ENCODE results near the gene GMPR2.

Gene GMPR2

DNA sequence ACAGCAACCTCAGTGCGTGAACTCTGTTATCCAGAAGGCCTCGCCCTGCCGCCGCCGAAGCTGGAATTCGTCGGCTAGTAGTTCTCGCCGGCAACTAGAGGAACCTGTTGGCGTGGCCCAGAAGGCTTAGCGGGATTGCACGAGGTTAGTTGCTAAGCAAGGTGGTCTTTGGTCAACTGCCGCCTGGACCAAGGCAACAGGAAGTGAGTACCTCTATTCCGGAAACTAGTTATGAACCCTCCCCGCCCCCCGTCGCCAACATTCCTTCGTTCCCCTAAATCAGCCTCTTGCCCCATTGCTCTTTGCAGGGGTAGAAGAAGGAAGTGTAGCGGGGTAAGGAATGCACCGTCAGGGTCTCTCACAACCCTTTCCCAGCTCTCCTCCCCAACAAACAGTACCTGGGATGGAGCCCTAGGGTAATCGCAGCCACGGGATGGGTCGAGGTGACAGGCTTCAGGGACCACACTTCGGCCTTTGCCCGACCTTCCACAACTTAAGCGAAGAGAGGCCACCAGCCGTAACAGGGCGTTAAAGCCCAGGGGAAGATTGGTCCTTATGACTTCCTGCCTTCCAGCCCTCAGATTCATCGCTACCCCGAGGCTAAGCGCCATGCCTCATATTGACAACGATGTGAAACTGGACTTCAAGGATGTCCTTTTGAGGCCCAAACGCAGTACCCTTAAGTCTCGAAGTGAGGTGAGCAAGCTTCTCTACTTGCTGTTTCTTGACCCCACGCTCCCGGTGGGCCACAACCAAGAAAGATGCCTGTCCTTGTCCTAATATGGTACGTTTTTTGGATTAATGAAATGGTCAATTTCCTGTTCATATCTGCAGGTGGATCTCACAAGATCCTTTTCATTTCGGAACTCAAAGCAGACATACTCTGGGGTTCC, at the start of gene GMPR2:
GMPR2 (plus strand) TSS at position 285 of the 893 bp plus-strand sequence; CDS start at position 610, 325 bp downstream.
- peak within 1 kb of the TSS; percentile 93 for H3K9ac ChIP-seq (ENCODE audit: insufficient read length)
- TF ChIP-seq POLR2AphosphoS5 (IDR thresholded peaks at IDR 0.05; ENCODE audit: borderline replicate concordance, low read depth, low read length) (peak; percentile 83), FOXP2 (optimal IDR thresholded peaks at IDR 0.05; ENCODE audit: control extremely low read depth, extremely low read length, insufficient read depth) (peak; percentile 2), EZH2 (IDR thresholded peaks at IDR 0.05) (no peak)
- DNase-seq (ENCODE audit: low read depth, low spot score): no peak
- peaks cover 46% of the 10 kb centered on the region for H3K36me3 ChIP-seq (ENCODE audit: insufficient read depth, low read length)
- H3K9me3 ChIP-seq (ENCODE audit: low read depth, low read length): no peaks in the 10 kb centered on the region
- peak within 1 kb of the TSS; percentile 92 for H3K27ac ChIP-seq
- H3K4me3 ChIP-seq: peak within 1 kb of the TSS; percentile 98

DNA sequence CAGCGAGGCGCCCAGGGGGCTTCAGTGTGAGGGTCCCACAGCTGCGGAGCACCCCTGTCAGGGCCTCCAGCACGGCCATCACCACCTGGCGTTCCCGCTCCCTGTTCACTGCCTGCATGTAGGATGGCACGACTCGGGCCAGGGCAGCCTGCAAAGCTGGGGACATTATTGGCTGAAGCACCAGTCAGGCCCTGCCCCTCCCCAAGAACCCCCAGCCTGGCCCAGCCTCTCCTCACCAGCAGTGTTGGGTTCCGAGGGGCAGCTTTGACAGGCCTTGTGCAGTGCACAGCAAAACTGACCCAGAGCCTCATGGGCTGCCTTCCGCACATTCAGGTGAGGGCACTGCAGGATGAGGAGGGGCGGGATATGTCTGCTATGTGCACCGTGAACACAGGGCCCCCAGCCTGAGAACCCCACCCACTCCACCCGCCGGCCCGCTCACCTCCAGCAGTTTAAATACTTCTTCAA, 49.7 kb upstream of the GMPR2 start:
- no peak for DNase-seq (ENCODE audit: low read depth, low spot score)
- Histone ChIP-seq H3K9ac (ENCODE audit: insufficient read length) (no peak overlapping the region), H3K36me3 (ENCODE audit: insufficient read depth, low read length) (peaks cover 75% of the 10 kb centered on the region), H3K4me3 (no peak overlapping the region), H3K27ac (no peak overlapping the region), H3K9me3 (ENCODE audit: low read depth, low read length) (no peaks in the 10 kb centered on the region)
- TF ChIP-seq FOXP2 (optimal IDR thresholded peaks at IDR 0.05; ENCODE audit: control extremely low read depth, extremely low read length, insufficient read depth) (no peak), POLR2AphosphoS5 (IDR thresholded peaks at IDR 0.05; ENCODE audit: borderline replicate concordance, low read depth, low read length) (no peak), EZH2 (IDR thresholded peaks at IDR 0.05) (no peak)

DNA sequence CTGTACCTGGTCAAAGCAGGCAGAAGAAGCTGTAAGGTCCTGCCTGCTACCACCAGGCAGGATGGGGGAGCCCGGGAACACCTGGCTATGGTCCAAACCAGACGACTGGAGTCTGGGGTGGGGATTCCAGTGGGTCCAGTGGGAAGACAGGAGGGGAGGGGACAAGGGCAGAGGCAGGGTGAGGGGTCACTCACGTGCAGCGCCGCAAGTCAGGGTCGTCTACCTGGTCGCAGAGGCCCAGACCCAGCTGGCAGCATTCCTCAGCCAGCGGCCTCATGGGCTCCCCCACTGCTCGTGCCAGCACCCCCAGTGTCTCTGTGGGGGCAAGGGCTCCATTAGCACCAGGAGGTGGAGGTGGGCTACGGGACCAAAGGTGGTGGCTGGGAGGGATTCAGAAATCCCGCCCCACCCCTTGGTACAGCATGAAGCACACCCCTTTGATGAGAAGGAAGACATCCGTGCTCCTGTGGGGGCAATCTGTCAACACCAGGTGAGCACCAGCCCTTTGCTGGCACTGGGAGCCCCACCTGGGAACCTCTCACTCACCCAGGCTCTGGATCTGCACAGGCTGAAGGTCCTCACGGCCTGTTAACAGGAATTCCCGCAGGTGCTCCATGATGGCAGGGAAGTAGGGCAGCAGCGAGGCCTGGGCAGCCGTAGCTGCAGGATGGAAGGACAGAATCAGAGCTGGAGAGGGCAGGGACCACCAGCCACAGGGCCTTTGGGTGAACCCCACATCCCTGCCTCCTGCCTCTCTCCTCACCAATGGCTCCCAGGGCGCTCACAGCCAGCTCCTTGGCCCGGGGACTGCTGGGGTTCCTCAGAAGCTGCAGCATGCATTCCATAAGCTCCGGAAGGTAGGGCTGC, 48.4 kb upstream of the GMPR2 start:
- TF ChIP-seq EZH2 (IDR thresholded peaks at IDR 0.05) (no peak), POLR2AphosphoS5 (IDR thresholded peaks at IDR 0.05; ENCODE audit: borderline replicate concordance, low read depth, low read length) (no peak), FOXP2 (optimal IDR thresholded peaks at IDR 0.05; ENCODE audit: control extremely low read depth, extremely low read length, insufficient read depth) (no peak)
- Histone ChIP-seq H3K9me3 (ENCODE audit: low read depth, low read length) (no peaks in the 10 kb centered on the region), H3K9ac (ENCODE audit: insufficient read length) (no peak overlapping the region), H3K27ac (no peak overlapping the region), H3K36me3 (ENCODE audit: insufficient read depth, low read length) (peaks cover 74% of the 10 kb centered on the region), H3K4me3 (no peak overlapping the region)
- no peak for DNase-seq (ENCODE audit: low read depth, low spot score)

DNA sequence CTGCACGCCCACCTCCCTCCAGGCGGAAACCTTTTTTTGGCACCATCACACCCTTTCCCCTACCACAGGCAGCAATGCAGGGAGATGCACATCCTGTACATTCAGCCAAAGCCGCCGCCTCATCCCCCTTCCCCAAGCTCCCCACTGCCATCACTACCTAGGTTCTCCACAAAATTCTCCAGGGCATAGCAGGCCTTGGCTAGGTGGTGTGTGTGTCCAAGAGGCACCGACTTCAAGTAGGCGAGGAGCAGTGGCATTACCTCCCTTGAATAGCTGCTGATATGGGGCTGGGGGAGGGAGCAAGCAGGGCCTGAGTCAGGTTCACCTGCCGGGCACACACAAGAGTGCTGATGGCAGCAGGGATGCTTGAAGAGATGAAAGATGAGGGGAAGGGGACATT, 47.7 kb upstream of the GMPR2 start:
- TF ChIP-seq POLR2AphosphoS5 (IDR thresholded peaks at IDR 0.05; ENCODE audit: borderline replicate concordance, low read depth, low read length) (no peak), EZH2 (IDR thresholded peaks at IDR 0.05) (no peak), FOXP2 (optimal IDR thresholded peaks at IDR 0.05; ENCODE audit: control extremely low read depth, extremely low read length, insufficient read depth) (no peak)
- Histone ChIP-seq H3K36me3 (ENCODE audit: insufficient read depth, low read length) (peaks cover 67% of the 10 kb centered on the region), H3K27ac (no peak overlapping the region), H3K4me3 (no peak overlapping the region), H3K9ac (ENCODE audit: insufficient read length) (no peak overlapping the region), H3K9me3 (ENCODE audit: low read depth, low read length) (no peaks in the 10 kb centered on the region)
- DNase-seq (ENCODE audit: low read depth, low spot score): no peak

DNA sequence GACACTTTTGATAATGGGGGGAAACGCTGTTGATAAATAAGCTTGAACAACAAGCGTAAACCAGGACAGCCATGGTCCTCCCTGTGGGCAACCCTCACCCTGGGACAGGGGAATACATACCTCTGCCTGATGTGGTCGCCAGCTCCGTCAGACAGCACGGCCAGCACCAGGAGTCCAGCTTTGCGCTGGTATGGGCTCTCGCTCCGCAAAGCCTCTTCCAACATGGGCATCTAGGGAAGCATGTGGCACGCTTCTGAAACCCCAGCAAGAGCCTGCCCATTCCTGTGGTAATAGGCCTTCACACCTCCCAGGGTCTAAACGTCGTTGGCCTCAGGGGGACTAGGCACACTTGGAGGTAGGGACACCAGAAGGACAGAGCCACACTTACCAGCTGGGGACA, 47.0 kb upstream of the GMPR2 start:
- Histone ChIP-seq H3K4me3 (no peak overlapping the region), H3K36me3 (ENCODE audit: insufficient read depth, low read length) (peaks cover 60% of the 10 kb centered on the region), H3K9me3 (ENCODE audit: low read depth, low read length) (no peaks in the 10 kb centered on the region), H3K27ac (no peak overlapping the region), H3K9ac (ENCODE audit: insufficient read length) (no peak overlapping the region)
- DNase-seq (ENCODE audit: low read depth, low spot score): no peak
- TF ChIP-seq EZH2 (IDR thresholded peaks at IDR 0.05) (no peak), FOXP2 (optimal IDR thresholded peaks at IDR 0.05; ENCODE audit: control extremely low read depth, extremely low read length, insufficient read depth) (no peak), POLR2AphosphoS5 (IDR thresholded peaks at IDR 0.05; ENCODE audit: borderline replicate concordance, low read depth, low read length) (no peak)

DNA sequence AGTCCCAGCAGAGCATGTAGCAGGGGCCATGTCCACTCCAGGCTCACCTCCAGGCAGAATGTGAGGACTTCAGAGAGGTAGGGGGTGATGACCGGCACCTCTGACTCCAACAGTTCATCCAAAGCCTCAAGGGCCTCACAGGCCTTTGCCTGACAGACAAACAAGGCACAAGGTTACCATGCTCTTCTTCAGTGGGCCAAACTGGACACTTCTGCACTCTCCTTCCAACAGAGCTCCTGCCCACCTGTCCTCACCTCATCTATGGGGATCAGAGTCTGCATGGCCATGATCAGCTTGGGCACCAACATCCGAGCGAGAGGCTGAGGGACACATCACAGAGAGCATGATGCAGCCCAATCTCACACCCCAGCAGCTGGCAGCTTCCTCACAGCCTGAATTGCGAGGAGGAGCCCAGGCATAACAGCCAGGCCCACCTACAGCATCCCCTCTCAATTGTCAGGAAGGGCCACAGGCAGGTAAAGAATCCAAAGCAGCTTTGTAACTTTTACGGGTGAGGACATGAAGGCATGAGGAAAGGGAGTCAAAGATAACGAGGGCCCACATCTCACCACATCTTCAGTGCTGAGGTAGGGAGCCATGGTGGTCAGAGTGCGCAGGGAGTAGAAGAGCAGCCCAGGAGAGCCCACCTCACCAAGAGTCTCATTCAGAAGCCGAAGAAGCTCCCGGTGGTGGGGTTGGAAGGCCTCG, 45.7 kb upstream of the GMPR2 start:
- TF ChIP-seq EZH2 (IDR thresholded peaks at IDR 0.05): no peak
- no peak for TF ChIP-seq FOXP2 (optimal IDR thresholded peaks at IDR 0.05; ENCODE audit: control extremely low read depth, extremely low read length, insufficient read depth)
- no peak for TF ChIP-seq POLR2AphosphoS5 (IDR thresholded peaks at IDR 0.05; ENCODE audit: borderline replicate concordance, low read depth, low read length)
- peaks cover 50% of the 10 kb centered on the region for H3K36me3 ChIP-seq (ENCODE audit: insufficient read depth, low read length)
- no peak overlapping the region for H3K27ac ChIP-seq
- H3K9ac ChIP-seq (ENCODE audit: insufficient read length): peak overlapping the region; percentile 80
- no peaks in the 10 kb centered on the region for H3K9me3 ChIP-seq (ENCODE audit: low read depth, low read length)
- H3K4me3 ChIP-seq: peak overlapping the region; percentile 86
- no peak for DNase-seq (ENCODE audit: low read depth, low spot score)

DNA sequence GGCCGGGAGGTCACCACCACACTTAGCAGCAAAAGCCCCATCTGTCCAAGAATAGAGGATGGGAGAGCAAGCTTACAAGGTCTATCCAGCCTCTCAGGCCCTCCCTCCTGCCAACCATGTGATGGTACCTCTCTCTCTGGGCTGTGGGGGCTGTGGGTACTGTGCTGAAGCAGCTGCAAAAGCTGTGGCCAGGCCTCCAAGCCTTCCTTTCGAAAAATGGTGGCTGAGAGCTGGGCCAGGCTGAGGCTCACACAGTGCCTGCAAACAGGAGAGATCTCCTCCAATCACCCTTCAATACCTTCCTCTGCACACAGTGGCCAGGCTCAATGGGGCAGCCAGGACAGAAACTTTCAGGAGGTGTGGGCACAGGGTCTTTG, 45.2 kb upstream of the GMPR2 start:
- Histone ChIP-seq H3K4me3 (peak overlapping the region; percentile 86), H3K9me3 (ENCODE audit: low read depth, low read length) (no peaks in the 10 kb centered on the region), H3K9ac (ENCODE audit: insufficient read length) (peak overlapping the region; percentile 80), H3K27ac (no peak overlapping the region), H3K36me3 (ENCODE audit: insufficient read depth, low read length) (peaks cover 53% of the 10 kb centered on the region)
- no peak for DNase-seq (ENCODE audit: low read depth, low spot score)
- TF ChIP-seq EZH2 (IDR thresholded peaks at IDR 0.05) (no peak), FOXP2 (optimal IDR thresholded peaks at IDR 0.05; ENCODE audit: control extremely low read depth, extremely low read length, insufficient read depth) (no peak), POLR2AphosphoS5 (IDR thresholded peaks at IDR 0.05; ENCODE audit: borderline replicate concordance, low read depth, low read length) (no peak)
